Cortex of kidney (tissue), 1 donor: ENCODE results near the gene GBE1.

Experiments used
- DNase-seq: peaks from one replicate; lab custom pipeline; 2025; lab: John Stamatoyannopoulos, UW

The GBE1 gene

DNA sequence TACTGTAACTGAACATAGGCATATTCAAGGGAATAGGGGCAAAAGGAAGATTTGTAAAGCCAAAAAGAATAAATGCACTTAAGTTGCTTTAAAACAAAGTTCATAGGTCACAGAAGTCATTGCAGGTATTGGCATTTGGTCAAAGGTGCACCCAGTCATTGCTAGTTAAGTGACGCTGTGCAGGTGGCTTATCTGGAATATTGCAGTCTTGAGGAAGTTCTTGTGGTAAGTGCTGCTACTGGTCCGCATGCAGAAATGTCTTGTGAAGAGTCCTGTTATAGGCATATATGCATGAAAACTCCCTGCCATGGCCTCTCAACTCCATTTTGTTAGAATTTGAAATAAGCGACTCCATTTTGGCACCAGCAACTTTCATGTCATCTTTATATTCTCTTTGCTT, 293.1 kb downstream of the GBE1 start:
- DNase-seq, result no peak

DNA sequence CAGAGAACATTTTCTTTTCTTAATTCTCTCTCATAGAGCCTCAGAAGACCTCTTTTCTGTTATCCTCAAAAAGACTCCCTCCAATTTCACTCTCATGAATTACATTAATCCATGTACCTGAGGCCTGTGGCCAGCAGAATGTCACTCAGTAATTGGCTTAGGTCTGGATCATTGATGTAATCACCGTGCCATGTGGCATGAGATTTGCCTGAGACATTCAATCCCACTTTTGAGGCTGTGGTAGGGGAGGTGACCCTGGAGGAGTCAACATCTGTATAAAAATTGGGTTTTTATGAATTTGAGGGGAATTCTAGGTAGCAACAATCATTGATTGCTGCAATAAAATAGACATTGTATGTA, 295.3 kb downstream of the GBE1 start:
- DNase-seq, result no peak

DNA sequence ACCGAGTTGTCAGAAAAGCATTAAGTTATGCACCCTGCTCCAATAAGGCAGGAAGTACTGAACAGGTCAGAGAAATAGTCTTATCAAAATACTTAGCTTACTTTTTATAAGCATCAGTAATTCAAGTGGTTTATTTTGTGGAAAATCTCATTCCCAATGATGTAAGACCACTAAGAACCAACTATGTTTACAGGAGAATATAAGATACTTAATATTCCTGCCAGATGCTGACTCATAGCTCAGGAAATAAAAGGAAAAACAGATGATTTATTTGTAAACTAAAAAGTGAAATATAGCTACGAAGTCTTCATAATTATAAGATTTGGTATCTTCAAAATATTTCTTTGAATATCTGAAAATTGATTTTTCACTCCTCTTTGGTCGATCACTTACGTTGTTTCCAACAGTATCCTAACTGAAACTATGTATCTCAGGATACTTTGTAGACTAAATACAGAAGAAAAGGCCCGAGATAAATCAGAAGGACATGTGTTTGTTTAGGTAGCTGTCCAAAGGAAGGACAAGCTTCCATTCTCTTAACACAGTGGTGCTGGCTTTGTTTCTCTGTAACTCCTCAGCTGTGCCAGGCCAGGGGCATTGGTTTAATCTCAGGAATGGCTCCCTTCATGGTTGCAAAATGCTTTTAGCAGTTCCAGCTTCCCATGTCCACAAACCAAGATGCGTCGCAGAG, 295.8 kb downstream of the GBE1 start:
- DNase-seq, result no peak

DNA sequence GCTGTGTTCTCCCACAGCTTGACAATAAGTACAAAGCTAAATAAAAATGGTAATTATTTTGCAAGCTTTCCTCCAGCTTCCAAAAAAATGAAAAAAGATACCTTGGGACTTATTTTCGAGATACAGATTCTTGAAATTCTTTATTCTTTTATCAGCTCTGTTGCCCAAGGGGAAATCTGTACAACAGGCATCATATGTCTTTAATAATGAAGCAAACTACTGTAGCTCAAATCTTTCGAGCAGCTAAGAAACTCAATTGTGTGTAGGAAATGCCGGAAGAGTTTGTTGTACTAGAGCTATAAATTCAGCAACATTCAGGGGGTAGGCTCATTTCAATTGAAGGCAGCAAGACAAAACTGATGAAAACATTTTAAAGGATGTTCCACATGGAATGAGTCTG, 297.7 kb downstream of the GBE1 start:
- no peak for DNase-seq

DNA sequence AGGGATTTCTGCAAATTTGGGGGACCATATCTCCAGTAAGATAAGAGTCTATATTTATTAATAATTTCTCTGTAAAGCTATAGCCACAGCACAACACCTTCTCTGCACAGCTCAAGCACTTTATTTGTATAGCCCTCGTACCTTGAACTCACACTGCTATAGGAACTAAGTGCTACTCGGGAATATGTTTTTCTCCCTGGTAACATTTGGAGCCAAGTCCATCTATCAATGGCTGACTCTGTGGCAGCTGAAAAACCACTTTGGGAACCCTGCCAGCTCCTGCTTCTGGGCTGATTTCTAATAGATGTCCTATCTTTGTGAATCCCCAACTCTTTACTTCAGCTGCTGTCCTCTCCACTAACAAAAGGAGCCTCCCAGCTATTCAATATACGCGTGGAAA, 298.5 kb downstream of the GBE1 start:
- no peak for DNase-seq

DNA sequence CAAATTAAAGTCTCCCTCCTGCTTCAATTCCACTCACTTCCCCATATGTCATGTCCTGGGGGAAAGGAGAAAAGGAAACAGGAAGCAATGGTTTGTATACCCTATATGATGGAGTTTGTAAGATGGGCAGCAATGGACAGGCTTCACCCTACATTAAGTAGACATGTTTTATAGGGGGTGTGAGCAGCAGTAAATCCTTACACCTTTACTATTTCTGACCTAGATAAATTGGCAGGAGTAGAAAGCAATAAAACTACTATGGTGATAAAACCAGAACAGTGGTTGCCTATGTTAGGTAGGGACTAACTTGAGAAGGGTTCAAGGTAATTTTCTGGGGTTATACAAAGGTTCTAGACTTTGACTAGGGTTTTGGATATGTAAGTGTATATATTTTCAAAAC, 301.7 kb downstream of the GBE1 start:
- no peak for DNase-seq

DNA sequence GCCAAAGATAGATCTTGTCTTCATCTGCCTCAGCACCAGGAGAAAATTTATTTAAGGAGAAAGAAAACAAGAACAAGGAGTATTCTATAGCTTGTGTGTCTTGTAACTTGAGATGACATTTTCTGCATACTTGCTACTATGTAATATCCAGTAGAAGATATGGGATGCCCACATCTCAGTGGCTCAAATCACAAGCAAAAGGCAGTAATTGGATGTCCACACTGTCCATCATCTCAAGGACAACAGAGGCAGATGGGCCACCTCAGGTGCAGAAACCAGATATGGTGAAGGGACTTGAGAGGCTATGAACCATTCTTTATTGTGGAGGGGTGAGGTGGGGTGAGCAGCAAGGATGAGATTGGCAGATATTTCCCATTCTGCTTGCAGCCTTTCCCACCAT, 309.0 kb downstream of the GBE1 start:
- DNase-seq, result no peak

DNA sequence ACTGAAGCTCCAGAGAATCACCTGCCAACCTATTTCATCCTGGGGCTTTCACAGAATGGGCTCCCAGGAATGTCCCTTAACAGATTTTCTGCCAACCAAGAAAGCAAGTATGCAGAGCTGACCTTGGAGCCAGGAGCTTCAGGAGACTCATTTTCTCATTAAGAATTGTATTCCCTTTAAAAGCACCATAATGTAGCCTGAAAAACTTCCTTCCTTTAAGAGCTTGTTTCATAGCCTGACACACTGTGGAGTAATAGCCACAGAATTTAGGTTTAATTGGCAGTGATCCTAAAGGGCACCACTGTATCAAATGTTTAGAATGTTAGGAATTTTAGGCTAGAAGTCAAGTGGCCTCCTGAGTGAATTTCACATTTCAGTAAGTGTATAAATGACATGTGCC, 309.8 kb downstream of the GBE1 start:
- no peak for DNase-seq

DNA sequence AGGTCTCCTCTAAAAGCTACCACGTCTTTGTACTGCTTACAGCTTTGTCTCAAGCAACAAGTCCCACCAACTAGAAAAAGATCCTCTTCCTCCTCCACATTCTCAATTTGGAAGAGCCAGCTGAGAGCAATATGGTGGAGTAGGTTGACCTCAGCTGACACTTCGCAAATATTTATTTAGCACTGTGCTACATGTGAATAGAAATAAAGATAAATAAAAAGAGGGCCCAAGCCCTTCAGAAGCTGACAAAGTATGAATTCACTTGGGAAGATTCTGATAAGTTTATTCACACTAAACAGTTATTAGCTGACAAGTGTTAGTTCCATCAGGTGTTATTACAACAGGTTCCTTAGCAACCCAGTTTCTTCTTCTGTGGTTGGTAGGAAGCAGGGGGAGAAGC, 310.3 kb downstream of the GBE1 start:
- DNase-seq, result no peak

DNA sequence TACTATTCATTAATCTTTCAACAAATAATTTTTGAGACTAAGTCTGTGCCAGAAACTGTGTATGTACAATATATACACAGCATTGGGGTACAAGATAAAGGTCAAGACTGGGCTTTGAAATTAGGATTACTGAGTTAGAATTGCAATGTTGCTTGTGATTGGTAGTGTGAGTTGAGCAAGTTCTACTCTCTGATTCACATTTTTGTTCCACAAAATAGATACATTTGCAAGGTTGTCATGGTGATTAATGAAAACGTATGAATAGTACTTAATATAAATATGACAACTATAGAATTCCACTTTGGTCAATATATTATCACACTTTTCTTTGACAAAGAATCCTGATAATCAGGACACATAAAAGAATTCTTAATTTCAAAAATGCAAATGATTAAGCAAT, 314.6 kb downstream of the GBE1 start:
- no peak for DNase-seq

DNA sequence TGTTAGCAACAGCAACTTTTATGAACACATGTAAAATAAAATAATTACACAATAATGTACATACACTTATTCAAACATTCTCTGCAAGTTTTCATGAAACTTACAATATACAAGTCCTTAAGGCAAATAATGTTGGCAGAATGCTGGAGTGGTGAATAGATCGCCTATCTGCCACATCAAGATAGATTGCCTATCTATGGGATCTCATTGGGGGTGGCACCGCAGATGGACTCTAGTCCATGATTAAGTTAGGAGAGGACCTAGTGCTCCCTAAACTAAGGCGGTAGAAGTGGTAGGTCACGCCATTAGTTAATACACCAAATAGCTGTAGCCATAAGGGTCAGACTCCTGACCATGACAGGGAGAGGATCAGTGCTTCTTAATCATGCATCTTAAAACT, 315.7 kb downstream of the GBE1 start:
- DNase-seq, result no peak

DNA sequence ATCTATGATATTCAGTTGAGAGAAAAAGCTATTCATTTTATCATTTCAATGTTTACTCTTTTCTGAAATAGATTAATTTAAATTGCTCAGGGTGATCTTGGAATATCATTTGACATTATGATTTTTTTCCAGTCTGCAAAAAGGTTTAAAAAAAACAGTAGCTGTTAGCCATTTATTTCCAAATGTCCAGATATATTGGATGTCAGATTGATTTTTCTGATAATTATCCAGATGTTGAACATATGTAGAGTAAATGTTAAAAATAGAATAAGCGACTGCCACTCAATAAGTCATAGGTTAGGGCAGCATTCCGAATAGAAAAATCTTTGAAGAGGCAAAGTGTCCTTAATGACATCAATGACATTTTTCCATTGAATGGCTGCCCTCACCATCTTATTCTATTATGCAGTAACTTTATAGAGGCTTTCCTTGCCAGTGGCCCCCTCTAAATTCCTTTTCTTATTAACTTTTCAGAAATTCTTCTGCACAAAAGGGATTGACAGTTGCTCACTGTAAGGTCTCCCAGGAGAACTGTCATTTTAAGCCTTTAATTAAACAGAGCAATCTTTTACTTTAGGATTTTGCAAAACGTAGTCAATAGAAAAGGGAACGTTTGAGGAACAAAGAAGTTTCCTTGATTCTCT, 316.5 kb downstream of the GBE1 start:
- DNase-seq, result no peak

DNA sequence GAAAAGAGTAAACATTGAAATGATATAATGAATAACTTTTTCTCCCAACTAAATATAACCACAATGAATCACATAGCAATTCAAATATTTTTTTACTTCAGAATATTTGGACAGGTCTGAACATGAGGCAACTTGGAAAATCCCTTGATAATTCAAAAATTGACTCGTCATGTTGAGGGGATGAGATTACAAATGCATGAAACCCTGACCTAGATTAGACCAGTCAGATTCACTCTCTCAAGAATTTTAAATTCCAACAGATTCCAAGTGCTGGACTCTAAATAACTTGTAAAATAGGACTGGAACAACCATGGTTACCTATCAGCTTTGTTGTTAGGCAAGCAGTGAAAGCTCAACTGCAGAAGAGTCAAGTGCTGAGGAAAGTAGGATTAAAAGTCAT, 317.5 kb downstream of the GBE1 start:
- DNase-seq, result no peak

DNA sequence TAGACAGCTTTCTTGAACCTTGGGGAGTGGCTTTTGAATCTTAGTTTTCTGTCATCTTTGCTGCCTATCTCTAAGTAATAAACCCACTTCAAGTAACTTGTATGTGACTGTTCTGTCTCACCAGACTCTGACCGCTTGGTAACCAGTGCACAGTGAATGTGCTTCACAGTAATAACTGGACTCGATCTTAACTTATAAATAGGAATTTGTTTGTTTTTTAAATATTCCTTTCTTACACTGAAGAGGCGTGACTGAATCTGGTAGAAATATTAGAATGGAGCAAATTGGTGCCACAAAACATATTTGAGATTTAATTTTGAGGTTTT, 318.0 kb downstream of the GBE1 start:
- no peak for DNase-seq

DNA sequence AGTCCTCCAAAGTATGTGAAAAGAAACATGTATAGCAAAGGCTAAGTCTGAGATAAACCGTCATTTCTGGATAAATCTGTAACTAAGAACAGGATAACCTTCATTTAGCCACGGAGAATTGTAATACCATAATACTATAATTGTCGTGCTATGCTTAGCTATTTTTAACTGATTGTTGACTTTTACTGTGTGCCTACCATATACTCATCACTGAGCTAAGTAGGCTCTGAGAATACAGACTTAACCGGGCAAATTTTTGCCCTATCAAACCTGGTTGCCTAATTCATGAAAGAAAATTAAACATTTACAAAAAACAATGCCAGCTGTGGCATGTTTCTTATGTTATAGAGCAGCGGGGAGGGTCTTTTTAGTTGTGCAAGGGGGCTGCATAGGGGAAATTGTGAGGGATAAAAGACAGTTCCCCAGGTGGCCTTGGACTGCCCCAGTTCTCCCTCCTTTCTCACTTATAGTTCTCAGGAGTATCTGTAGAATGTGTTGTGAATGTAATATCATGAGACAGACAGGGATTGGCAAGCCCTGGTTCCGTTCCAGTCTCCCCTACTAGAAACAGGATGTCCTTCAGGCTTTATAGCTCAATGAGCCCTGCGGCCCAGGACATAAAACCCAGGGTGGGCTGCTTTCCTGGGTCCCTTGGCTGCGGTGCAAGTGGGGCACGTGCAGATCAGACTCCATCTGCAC, 318.5 kb downstream of the GBE1 start:
- no peak for DNase-seq

DNA sequence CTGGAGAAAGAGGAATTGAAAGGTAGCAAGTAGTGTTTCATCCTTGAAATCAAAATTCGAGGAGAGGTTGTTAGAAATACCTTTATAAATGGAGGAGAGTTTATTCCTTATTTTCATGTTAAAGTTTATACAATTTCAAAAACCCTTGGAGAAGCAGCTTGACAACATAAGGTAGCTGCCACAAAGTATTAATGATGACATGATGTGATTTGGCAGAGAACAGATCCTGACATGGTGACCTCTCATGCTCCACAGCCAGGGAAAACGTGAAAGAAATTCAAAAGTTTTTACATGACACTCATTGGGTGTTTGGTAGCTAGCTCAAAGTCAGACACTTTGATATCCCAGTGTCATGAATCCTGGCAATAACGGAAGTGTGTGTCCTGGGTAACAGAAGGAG, 320.8 kb downstream of the GBE1 start:
- no peak for DNase-seq
